ENCODE measurements around the gene C10orf88. TPM values are rescaled to one million over a fixed set of nuclear protein-coding genes. Genes with fewer than 3 reads are reported as not detected.

C10orf88 gene
- total and polyA plus RNA-seq, 2 of the 8 experiments (the other 6 are each of a cell fraction or from before 2014, with no cell fraction given) = 3.2 to 11.0 TPM

GRCh38 chr10:122966879-122967278 lies 12.9 kb upstream of the C10orf88 start:
- no peak overlapping the region for H2BK20ac ChIP-seq (ENCODE audit: low read length)
- no peak overlapping the region for H2BK12ac ChIP-seq (ENCODE audit: low read depth, low read length)
- no peaks in the 10 kb centered on the region for H3K79me1 ChIP-seq (ENCODE audit: low read depth, low read length)
- no peak overlapping the region for H4K5ac ChIP-seq (ENCODE audit: insufficient read length, low read depth, low read length)
- H4K91ac ChIP-seq (replicated peaks; ENCODE audit: insufficient read length, low read length) = no peak overlapping the region
- H3K79me2 ChIP-seq (ENCODE audit: control insufficient read depth in 1 of 2, insufficient read depth in 2 of 2, low read length in 2 of 2) = no peaks in the 10 kb centered on the region
- H3K27me3 ChIP-seq (replicated peaks in 1 of 4; ENCODE audit: control insufficient read depth in 3 of 4, extremely low read depth in 1 of 4, insufficient read depth in 3 of 4, low read length in 3 of 4) = peaks cover 0 to 3% (median 1%) of the 10 kb centered on the region in 4 experiments; a peak in 4 of 7 replicates
- H3K4me2 ChIP-seq (ENCODE audit: insufficient read depth in 1 of 2, low read depth in 2 of 2, low read length in 2 of 2) = no peak overlapping the region
- TF ChIP-seq KDM1A (IDR thresholded peaks at IDR 0.05; ENCODE audit: borderline replicate concordance, low read length) = no peak
- no peak for TF ChIP-seq HDAC6 (IDR thresholded peaks at IDR 0.05; ENCODE audit: low read depth, low read length)
- TF ChIP-seq RFX5 (IDR thresholded peaks at IDR 0.05; ENCODE audit: borderline replicate concordance, low read depth, low read length) = no peak
- no peak for TF ChIP-seq TAF1 (IDR thresholded peaks at IDR 0.05; ENCODE audit: low read depth, low read length)
- no peak for TF ChIP-seq POU5F1 (IDR thresholded peaks at IDR 0.05; ENCODE audit: low read depth, low read length)
- no peak for TF ChIP-seq RAD21 (IDR thresholded peaks at IDR 0.05 in 1 of 2, conservative IDR thresholded peaks at IDR 0.05 in 1 of 2; ENCODE audit: low read depth in 2 of 2, low read length in 2 of 2)
- no peak for TF ChIP-seq JUND (IDR thresholded peaks at IDR 0.05; ENCODE audit: low read length)
- TF ChIP-seq SIN3A (conservative IDR thresholded peaks at IDR 0.05 in 1 of 2, IDR thresholded peaks at IDR 0.05 in 1 of 2; ENCODE audit: low read depth in 1 of 2, low read length in 2 of 2) = no peak
- TF ChIP-seq MAFK (IDR thresholded peaks at IDR 0.05; ENCODE audit: low read depth, low read length) = no peak
- TF ChIP-seq RXRA (IDR thresholded peaks at IDR 0.05; ENCODE audit: insufficient read depth, low read depth, low read length) = no peak
- TF ChIP-seq RBBP5 (IDR thresholded peaks at IDR 0.05; ENCODE audit: borderline replicate concordance, low read depth, low read length) = no peak
- no peak for TF ChIP-seq CHD2 (IDR thresholded peaks at IDR 0.05; ENCODE audit: low read length)
- TF ChIP-seq, protein P1, sequence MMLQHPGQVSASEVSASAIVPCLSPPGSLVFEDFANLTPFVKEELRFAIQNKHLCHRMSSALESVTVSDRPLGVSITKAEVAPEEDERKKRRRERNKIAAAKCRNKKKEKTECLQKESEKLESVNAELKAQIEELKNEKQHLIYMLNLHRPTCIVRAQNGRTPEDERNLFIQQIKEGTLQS (IDR thresholded peaks at IDR 0.05; ENCODE audit: insufficient read depth, low read depth, low read length) = no peak
- no peak for TF ChIP-seq NANOG (IDR thresholded peaks at IDR 0.05; ENCODE audit: insufficient read depth, low read depth, low read length, poor library complexity, severe bottlenecking)
- TF ChIP-seq POLR2AphosphoS5 (IDR thresholded peaks at IDR 0.05; ENCODE audit: low read depth, low read length) = no peak
- no peak overlapping the region for H3K4me3 ChIP-seq (ENCODE audit: extremely low read depth in 1 of 4, insufficient read depth in 2 of 4, low read depth in 3 of 4, low read length in 4 of 4)
- H3K56ac ChIP-seq (replicated peaks; ENCODE audit: insufficient read length, low read depth, low read length) = no peak overlapping the region
- no peaks in the 10 kb centered on the region for H3K4me1 ChIP-seq (replicated peaks in 1 of 4; ENCODE audit: control insufficient read depth in 3 of 4, insufficient read depth in 4 of 4, low read length in 3 of 4)
- no peak overlapping the region for H2AK5ac ChIP-seq (ENCODE audit: low read depth, low read length)
- no peak overlapping the region for H2BK5ac ChIP-seq (ENCODE audit: low read depth, low read length)
- FAIRE-seq = no peak
- H4K8ac ChIP-seq (ENCODE audit: extremely low read depth, insufficient read depth, low read length) = no peak overlapping the region
- no peaks in the 10 kb centered on the region for H3K36me3 ChIP-seq (ENCODE audit: control insufficient read depth in 2 of 4, insufficient read depth in 4 of 4, low read length in 3 of 4)
- no peak overlapping the region for H3K14ac ChIP-seq (ENCODE audit: insufficient read length)
- no peak overlapping the region for H2BK15ac ChIP-seq (ENCODE audit: low read length)
- no peaks in the 10 kb centered on the region for H4K20me1 ChIP-seq (replicated peaks in 1 of 2; ENCODE audit: control insufficient read depth in 1 of 2, insufficient read depth in 2 of 2, low read length in 2 of 2)
- POLR2A ChIA-PET (ENCODE audit: partially characterized antibody) = no interaction called here
- H3K18ac ChIP-seq (ENCODE audit: extremely low read depth, low read length) = no peak overlapping the region
- CTCF ChIA-PET (ENCODE audit: partially characterized antibody) = no interaction called here
- H3K27ac ChIP-seq (ENCODE audit: low read depth, low read length) = no peak overlapping the region
- H3K23ac ChIP-seq (ENCODE audit: insufficient read length) = no peak overlapping the region
- DNase-seq (ENCODE audit: low read depth in 1 of 2, low spot score in 2 of 2) = no peak
- no peaks in the 10 kb centered on the region for H3K23me2 ChIP-seq (ENCODE audit: low read depth, low read length)
- H3K4ac ChIP-seq (replicated peaks; ENCODE audit: insufficient read length, low read depth, low read length) = no peak overlapping the region
- H3K9me3 ChIP-seq (ENCODE audit: insufficient read depth in 2 of 2, low read depth in 1 of 2, low read length in 1 of 2) = peaks cover 10 to 20% of the 10 kb centered on the region in 2 experiments
- H3K9ac ChIP-seq (replicated peaks in 1 of 4; ENCODE audit: extremely low read depth in 1 of 4, low read depth in 3 of 4, low read length in 3 of 4) = no peak overlapping the region
- H2BK120ac ChIP-seq (replicated peaks; ENCODE audit: low read depth, low read length) = no peak overlapping the region
- H2AFZ ChIP-seq (ENCODE audit: low read length) = no peak overlapping the region
